ENCODE results near the gene SEC62.

GRCh38 chr3:170044795-170045244 is 78.2 kb downstream of the SEC62 start:
- TF ChIP-seq EZH2 (IDR thresholded peaks at IDR 0.05; ENCODE audit: borderline replicate concordance) (no peak), CTCF (IDR thresholded peaks at IDR 0.05; ENCODE audit: poor library complexity) (no peak)
